CD4-positive, alpha-beta T cell (primary cell): ENCODE data around the gene GAPDHS. TPM values are rescaled to one million over a fixed set of nuclear protein-coding genes. Genes with fewer than 3 reads are reported as not detected.

Experiments used
- ATAC-seq: fragments of 200-7000 bp; cut with Tn5 transposase; one replicate; pipeline ENCODE4 v1.10.0; 2022; ENCODE audit warnings: mild to moderate bottlenecking; ENCODE audit not compliant: poor library complexity
- CTCF ChIA-PET: fragments of 350-600 bp; sonication (Branson Sonifier 250); formaldehyde crosslinking; loops from one replicate; lab custom pipeline; 2021; ENCODE audit warnings: antibody characterized with exemption, inconsistent platforms; lab: Charles Lee
- POLR2A ChIA-PET: fragments of 350-600 bp; sonication (Branson Sonifier 250); formaldehyde crosslinking; loops from one replicate; lab custom pipeline; 2021; ENCODE audit warnings: antibody characterized with exemption, inconsistent platforms; lab: Charles Lee
- DNase-seq, 14 experiments: peaks; one replicate each; pipeline ENCODE4 v3.0.0-alpha.2; 2013 to 2020; ENCODE audit warnings: mixed read lengths in 2 of 14
- H3K27ac ChIP-seq, 2 donors: one replicate each; pipeline versions ENCODE4 v1.5.1 to v1.7.0; 2013; ENCODE audit warnings: low read length in 2 of 2, low read depth in 1 of 2, mild to moderate bottlenecking in 1 of 2
- H3K27me3 ChIP-seq, 2 experiments: 1 replicate in 1 of 2; 2 replicates in 1 of 2; pipeline versions ENCODE4 v1.6.1 to v1.7.0; 2013; ENCODE audit warnings: low read length in 2 of 2, control low read depth in 1 of 2, mild to moderate bottlenecking in 1 of 2, moderate library complexity in 1 of 2; ENCODE audit not compliant: insufficient read depth in 2 of 2, control insufficient read depth in 1 of 2
- H3K36me3 ChIP-seq: one replicate; pipeline ENCODE4 v1.6.1; 2013; ENCODE audit warnings: low read length, control low read depth; ENCODE audit not compliant: insufficient read depth
- H3K4me1 ChIP-seq: one replicate; pipeline ENCODE4 v1.6.1; 2013; ENCODE audit warnings: low read length, control low read depth; ENCODE audit not compliant: insufficient read depth
- H3K4me3 ChIP-seq: one replicate; pipeline ENCODE4 v1.5.1; 2013; ENCODE audit warnings: mild to moderate bottlenecking, low read length, moderate library complexity
- H3K9me3 ChIP-seq, 2 experiments: 1 replicate in 1 of 2; 2 replicates in 1 of 2; pipeline versions ENCODE4 v1.6.1 to v1.7.0; 2013; ENCODE audit warnings: low read length in 2 of 2, mild to moderate bottlenecking in 2 of 2, control low read depth in 1 of 2, moderate library complexity in 1 of 2; ENCODE audit not compliant: control insufficient read depth in 1 of 2, insufficient read depth in 1 of 2
- H3K27ac Mint-ChIP-seq: one replicate; pipeline ENCODE4 v1.8.0; 2020; ENCODE audit warnings: mixed read lengths
- H3K27me3 Mint-ChIP-seq: one replicate; pipeline ENCODE4 v1.8.0; 2021; ENCODE audit warnings: mixed read lengths
- H3K36me3 Mint-ChIP-seq: one replicate; pipeline ENCODE4 v1.8.0; 2021; ENCODE audit warnings: low read depth, mixed read lengths
- H3K4me1 Mint-ChIP-seq: one replicate; pipeline ENCODE4 v1.8.0; 2021; ENCODE audit warnings: low read depth, mixed read lengths
- H3K4me3 Mint-ChIP-seq: one replicate; pipeline ENCODE4 v1.8.0; 2020; ENCODE audit warnings: mild to moderate bottlenecking, mixed read lengths
- H3K9me3 Mint-ChIP-seq: one replicate; pipeline ENCODE4 v1.8.0; 2020; ENCODE audit warnings: mixed read lengths
- CTCF ChIP-seq: fragments of 200-600 bp; IDR thresholded peaks from one replicate; pipeline ENCODE4 v1.8.0; 2022; ENCODE audit warnings: antibody characterized with exemption, mild to moderate bottlenecking
- intact Hi-C, 2 experiments: fragments of 100-400 bp; cut with DNase I in 1 of 2; cut with micrococcal nuclease in 1 of 2; formaldehyde crosslinking; loops; one replicate each; pipeline versions ENCODE4 v1.15.1 to v1.9.0; 2023 to 2025; cut with DNase I, micrococcal nuclease
- total RNA-seq, 174 experiments: library from RNA in 2 of 174; stranded (reverse) in 2 of 174; gene quantifications; one replicate each; pipeline ENCODE4 v1.2.3 and lab custom pipeline; 2021 to 2026

The GAPDHS gene
- total RNA-seq, 2 experiments from 2014 or later = not detected

- no peak overlapping the region for H3K27ac ChIP-seq
- Mint-ChIP-seq H3K27me3 (peaks cover 21% of the 10 kb centered on the region), H3K4me3 (no peak overlapping the region), H3K36me3 (no peaks in the 10 kb centered on the region), H3K27ac (no peak overlapping the region), H3K9me3 (no peaks in the 10 kb centered on the region), H3K4me1 (no peaks in the 10 kb centered on the region)
- no peak for DNase-seq
- H3K4me1 ChIP-seq = no peaks in the 10 kb centered on the region
- H3K36me3 ChIP-seq = no peaks in the 10 kb centered on the region
- no peak for ATAC-seq
- TF ChIP-seq CTCF = no peak
- POLR2A ChIA-PET = no interaction called here
- intact Hi-C loops = no loop called here
- H3K9me3 ChIP-seq = no peaks in the 10 kb centered on the region
- H3K27me3 ChIP-seq = peaks cover 0 to 2% of the 10 kb centered on the region in 2 experiments
- CTCF ChIA-PET = no interaction called here
- H3K4me3 ChIP-seq = no peak overlapping the region
Measured at GRCh38 chr19:35487656-35488182, 45.5 kb upstream of the GAPDHS start.

GRCh38 chr19:35488677-35489076, 44.6 kb upstream of the GAPDHS start:
- intact Hi-C loops = no loop called here

GRCh38 chr19:35490364-35490763, 42.9 kb upstream of the GAPDHS start, which contains the start of gene KRTDAP:
KRTDAP (minus strand) TSS chr19:35490464; CDS start chr19:35490442, 22 bp downstream.
- POLR2A ChIA-PET = no interaction called here
- Histone ChIP-seq H3K9me3 (no peaks in the 10 kb centered on the region), H3K4me3 (no peak within 1 kb of the TSS), H3K27me3 (peaks cover 0 to 2% of the 10 kb centered on the region in 2 experiments), H3K36me3 (no peaks in the 10 kb centered on the region), H3K27ac (no peak within 1 kb of the TSS), H3K4me1 (peaks cover 6% of the 10 kb centered on the region)
- Mint-ChIP-seq H3K9me3 (no peaks in the 10 kb centered on the region), H3K27ac (no peak within 1 kb of the TSS), H3K36me3 (no peaks in the 10 kb centered on the region), H3K4me3 (no peak within 1 kb of the TSS), H3K4me1 (peaks cover 5% of the 10 kb centered on the region), H3K27me3 (peaks cover 29% of the 10 kb centered on the region)
- CTCF ChIA-PET = no interaction called here
- ATAC-seq (no peak), DNase-seq (no peak)
- intact Hi-C loops = no loop called here
- no peak for TF ChIP-seq CTCF

More at GRCh38 chr19:35488677-35489076, 44.6 kb upstream of the GAPDHS start:
- no peak overlapping the region for H3K4me3 ChIP-seq
- H3K9me3 ChIP-seq = no peaks in the 10 kb centered on the region
- H3K27me3 ChIP-seq = peaks cover 0 to 2% of the 10 kb centered on the region in 2 experiments
- no peaks in the 10 kb centered on the region for H3K36me3 ChIP-seq
- Mint-ChIP-seq H3K4me3 (no peak overlapping the region), H3K27ac (no peak overlapping the region), H3K27me3 (peaks cover 24% of the 10 kb centered on the region), H3K9me3 (no peaks in the 10 kb centered on the region), H3K4me1 (no peaks in the 10 kb centered on the region), H3K36me3 (no peaks in the 10 kb centered on the region)
- no peak overlapping the region for H3K27ac ChIP-seq
- ChIA-PET CTCF (no interaction called here), POLR2A (no interaction called here)
- no peak for TF ChIP-seq CTCF
- ATAC-seq (no peak), DNase-seq (no peak)
- H3K4me1 ChIP-seq = no peaks in the 10 kb centered on the region
